GM12891 (cell line): ENCODE results near the gene RARRES1.

ENCODE experiments used
- POLR2A ChIP-seq: IDR thresholded peaks from 2 replicates; pipeline ENCODE4 v1.6.1; 2011; ENCODE audit warnings: low read depth, low read length, control low read depth
- POLR2AphosphoS5 ChIP-seq: IDR thresholded peaks from 2 replicates; pipeline ENCODE4 v1.6.1; 2011; ENCODE audit warnings: low read depth, low read length, control low read depth

GRCh38 chr3:158683230-158683962, 48.9 kb downstream of the RARRES1 start:
- TF ChIP-seq POLR2AphosphoS5, result no peak
- TF ChIP-seq POLR2A, result no peak
